ENCODE results near the gene OSBPL10. TPM values are rescaled to one million over a fixed set of nuclear protein-coding genes. Genes with fewer than 3 reads are reported as not detected.

The OSBPL10 gene
- total and polyA plus RNA-seq, 3 donors from 2014 or later, result 113 to 175 (median 160) TPM

GRCh38 chr3:31625358-31625757, 355.7 kb downstream of the OSBPL10 start:
- WGBS, 2 donors, result 88 to 91% methylated on average over 2 of the region's 2 CpGs
- H3K9me3 ChIP-seq, result no peaks in the 10 kb centered on the region
- intact Hi-C loops (cut with DNase I; ENCODE audit: low total_unique reads), result no loop called here
- DNase-seq, result no peak
- H3K36me3 ChIP-seq (ENCODE audit: low read depth, missing control alignments), result no peaks in the 10 kb centered on the region
- no peak for TF ChIP-seq POLR2A (IDR thresholded peaks at IDR 0.05)
- TF ChIP-seq CTCF (IDR thresholded peaks at IDR 0.05), result no peak
- no peaks in the 10 kb centered on the region for H3K27me3 ChIP-seq
- no peaks in the 10 kb centered on the region for H3K4me1 ChIP-seq
- no peak overlapping the region for H3K4me3 ChIP-seq
- no peak overlapping the region for H3K27ac ChIP-seq

GRCh38 chr3:31624083-31624709, 356.9 kb downstream of the OSBPL10 start:
- 94 to 96% methylated on average over 6 of the region's 6 CpGs for WGBS, 2 donors
- Histone ChIP-seq H3K27ac (no peak overlapping the region), H3K4me3 (no peak overlapping the region), H3K9me3 (no peaks in the 10 kb centered on the region), H3K4me1 (no peaks in the 10 kb centered on the region), H3K27me3 (no peaks in the 10 kb centered on the region), H3K36me3 (ENCODE audit: low read depth, missing control alignments) (no peaks in the 10 kb centered on the region)
- no peak for TF ChIP-seq CTCF (IDR thresholded peaks at IDR 0.05)
- no peak for TF ChIP-seq POLR2A (IDR thresholded peaks at IDR 0.05)
- intact Hi-C loops (cut with DNase I; ENCODE audit: low total_unique reads), result no loop called here
- no peak for DNase-seq

- H3K27ac ChIP-seq, result no peak overlapping the region
- intact Hi-C loops (cut with DNase I; ENCODE audit: low total_unique reads), result no loop called here
- DNase-seq, result no peak
- H3K4me1 ChIP-seq, result no peaks in the 10 kb centered on the region
- 78 to 87% methylated on average over 4 of the region's 4 CpGs for WGBS, 2 donors
- no peaks in the 10 kb centered on the region for H3K27me3 ChIP-seq
- TF ChIP-seq CTCF (IDR thresholded peaks at IDR 0.05) (no peak), POLR2A (IDR thresholded peaks at IDR 0.05) (no peak)
- no peaks in the 10 kb centered on the region for H3K36me3 ChIP-seq (ENCODE audit: low read depth, missing control alignments)
- H3K9me3 ChIP-seq, result no peaks in the 10 kb centered on the region
- no peak overlapping the region for H3K4me3 ChIP-seq
Measured at GRCh38 chr3:31622636-31623288, 358.3 kb downstream of the OSBPL10 start.

GRCh38 chr3:31621314-31621713, 359.7 kb downstream of the OSBPL10 start:
- no peak overlapping the region for H3K27ac ChIP-seq
- DNase-seq, result no peak
- H3K4me1 ChIP-seq, result no peaks in the 10 kb centered on the region
- H3K36me3 ChIP-seq (ENCODE audit: low read depth, missing control alignments), result no peaks in the 10 kb centered on the region
- H3K27me3 ChIP-seq, result no peaks in the 10 kb centered on the region
- TF ChIP-seq CTCF (IDR thresholded peaks at IDR 0.05) (no peak), POLR2A (IDR thresholded peaks at IDR 0.05) (no peak)
- intact Hi-C loops (cut with DNase I; ENCODE audit: low total_unique reads), result no loop called here
- no peak overlapping the region for H3K4me3 ChIP-seq
- H3K9me3 ChIP-seq, result no peaks in the 10 kb centered on the region
- 80 to 82% methylated on average over 3 of the region's 3 CpGs for WGBS, 2 donors

GRCh38 chr3:31620656-31621055, 360.4 kb downstream of the OSBPL10 start:
- no peak for DNase-seq
- WGBS, 2 donors, result 94 to 96% methylated on average over 1 of the region's 1 CpG
- H3K4me1 ChIP-seq, result no peaks in the 10 kb centered on the region
- H3K36me3 ChIP-seq (ENCODE audit: low read depth, missing control alignments), result no peaks in the 10 kb centered on the region
- intact Hi-C loops (cut with DNase I; ENCODE audit: low total_unique reads), result no loop called here
- no peaks in the 10 kb centered on the region for H3K27me3 ChIP-seq
- no peak overlapping the region for H3K4me3 ChIP-seq
- H3K27ac ChIP-seq, result no peak overlapping the region
- no peaks in the 10 kb centered on the region for H3K9me3 ChIP-seq
- no peak for TF ChIP-seq POLR2A (IDR thresholded peaks at IDR 0.05)
- no peak for TF ChIP-seq CTCF (IDR thresholded peaks at IDR 0.05)
